Measurements from ENCODE around the gene FAM240B.

Gene FAM240B

GRCh38 chr9:38706493-38706892, 13.4 kb downstream of the FAM240B start:
- H4K20me1 ChIP-seq (ENCODE audit: insufficient read depth, low read length, poor library complexity, severe bottlenecking): no peaks in the 10 kb centered on the region
- no peaks in the 10 kb centered on the region for H3K79me2 ChIP-seq (ENCODE audit: insufficient read depth, low read length)
- no peak overlapping the region for H2AFZ ChIP-seq (ENCODE audit: low read length)
- no peaks in the 10 kb centered on the region; the same call in 1 of the 2 replicates for H3K9me3 ChIP-seq (ENCODE audit: insufficient read depth, low read depth, low read length)
- no peaks in the 10 kb centered on the region for H3K4me1 ChIP-seq (ENCODE audit: insufficient read depth, low read length, poor library complexity, severe bottlenecking)
- no peak overlapping the region for H3K9ac ChIP-seq (ENCODE audit: low read depth, low read length, poor library complexity, severe bottlenecking)
- no peak overlapping the region for H3K4me2 ChIP-seq (ENCODE audit: low read depth, low read length, poor library complexity, severe bottlenecking)
- no peaks in the 10 kb centered on the region for H3K36me3 ChIP-seq (ENCODE audit: insufficient read depth, low read length)
- TF ChIP-seq, protein P1, sequence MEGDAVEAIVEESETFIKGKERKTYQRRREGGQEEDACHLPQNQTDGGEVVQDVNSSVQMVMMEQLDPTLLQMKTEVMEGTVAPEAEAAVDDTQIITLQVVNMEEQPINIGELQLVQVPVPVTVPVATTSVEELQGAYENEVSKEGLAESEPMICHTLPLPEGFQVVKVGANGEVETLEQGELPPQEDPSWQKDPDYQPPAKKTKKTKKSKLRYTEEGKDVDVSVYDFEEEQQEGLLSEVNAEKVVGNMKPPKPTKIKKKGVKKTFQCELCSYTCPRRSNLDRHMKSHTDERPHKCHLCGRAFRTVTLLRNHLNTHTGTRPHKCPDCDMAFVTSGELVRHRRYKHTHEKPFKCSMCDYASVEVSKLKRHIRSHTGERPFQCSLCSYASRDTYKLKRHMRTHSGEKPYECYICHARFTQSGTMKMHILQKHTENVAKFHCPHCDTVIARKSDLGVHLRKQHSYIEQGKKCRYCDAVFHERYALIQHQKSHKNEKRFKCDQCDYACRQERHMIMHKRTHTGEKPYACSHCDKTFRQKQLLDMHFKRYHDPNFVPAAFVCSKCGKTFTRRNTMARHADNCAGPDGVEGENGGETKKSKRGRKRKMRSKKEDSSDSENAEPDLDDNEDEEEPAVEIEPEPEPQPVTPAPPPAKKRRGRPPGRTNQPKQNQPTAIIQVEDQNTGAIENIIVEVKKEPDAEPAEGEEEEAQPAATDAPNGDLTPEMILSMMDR (conservative IDR thresholded peaks at IDR 0.05; ENCODE audit: low read length): no peak
- TF ChIP-seq EZH2phosphoT487 (IDR thresholded peaks at IDR 0.05; ENCODE audit: borderline replicate concordance): no peak
- H3K9me2 ChIP-seq (replicated peaks; ENCODE audit: low read depth, low read length): no peaks in the 10 kb centered on the region
- no peaks in the 10 kb centered on the region for H3K27me3 ChIP-seq (ENCODE audit: insufficient read depth, low read length, poor library complexity, severe bottlenecking)
- no peaks in the 10 kb centered on the region for H3F3A ChIP-seq (ENCODE audit: low read depth)
- H3K4me3 ChIP-seq (ENCODE audit: low read length, poor library complexity, severe bottlenecking): no peak overlapping the region

DNA sequence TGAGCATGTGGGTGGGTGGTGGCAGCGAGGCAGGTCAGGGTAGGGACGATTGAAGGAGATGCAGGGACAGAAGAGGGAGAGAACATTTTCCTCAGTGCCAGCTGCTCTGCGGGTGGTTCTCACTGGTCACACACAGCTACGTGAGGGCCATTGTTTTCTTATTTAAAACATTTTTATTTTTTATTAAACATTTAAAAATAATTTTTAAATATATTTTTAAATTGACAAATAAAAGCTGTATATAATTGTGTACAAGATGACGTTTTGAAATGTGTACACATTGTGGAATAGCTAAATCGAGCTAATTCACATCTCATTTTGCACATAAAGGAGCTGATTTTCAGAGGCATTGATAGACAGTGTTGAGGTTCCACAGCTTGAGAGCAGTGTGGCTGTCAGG, 14.0 kb downstream of the FAM240B start:
- H3K9me2 ChIP-seq (replicated peaks; ENCODE audit: low read depth, low read length): no peaks in the 10 kb centered on the region
- no peaks in the 10 kb centered on the region for H4K20me1 ChIP-seq (ENCODE audit: insufficient read depth, low read length, poor library complexity, severe bottlenecking)
- no peak overlapping the region for H3K4me3 ChIP-seq (ENCODE audit: low read length, poor library complexity, severe bottlenecking)
- H3K9me3 ChIP-seq (ENCODE audit: insufficient read depth, low read depth, low read length): no peaks in the 10 kb centered on the region; the same call in 1 of the 2 replicates
- TF ChIP-seq EZH2phosphoT487 (IDR thresholded peaks at IDR 0.05; ENCODE audit: borderline replicate concordance): no peak
- no peak overlapping the region for H2AFZ ChIP-seq (ENCODE audit: low read length)
- H3K4me2 ChIP-seq (ENCODE audit: low read depth, low read length, poor library complexity, severe bottlenecking): no peak overlapping the region
- no peaks in the 10 kb centered on the region for H3K27me3 ChIP-seq (ENCODE audit: insufficient read depth, low read length, poor library complexity, severe bottlenecking)
- no peak overlapping the region for H3K9ac ChIP-seq (ENCODE audit: low read depth, low read length, poor library complexity, severe bottlenecking)
- H3K4me1 ChIP-seq (ENCODE audit: insufficient read depth, low read length, poor library complexity, severe bottlenecking): no peaks in the 10 kb centered on the region
- no peaks in the 10 kb centered on the region for H3K79me2 ChIP-seq (ENCODE audit: insufficient read depth, low read length)
- no peaks in the 10 kb centered on the region for H3K36me3 ChIP-seq (ENCODE audit: insufficient read depth, low read length)
- H3F3A ChIP-seq (ENCODE audit: low read depth): no peaks in the 10 kb centered on the region

GRCh38 chr9:38700695-38701094, 19.2 kb downstream of the FAM240B start:
- Histone ChIP-seq H3K4me2 (ENCODE audit: low read depth, low read length, poor library complexity, severe bottlenecking) (no peak overlapping the region), H3K9ac (ENCODE audit: low read depth, low read length, poor library complexity, severe bottlenecking) (no peak overlapping the region), H3K9me3 (ENCODE audit: insufficient read depth, low read depth, low read length) (no peaks in the 10 kb centered on the region), H3K4me1 (ENCODE audit: insufficient read depth, low read length, poor library complexity, severe bottlenecking) (no peaks in the 10 kb centered on the region), H3K36me3 (ENCODE audit: insufficient read depth, low read length) (no peaks in the 10 kb centered on the region), H3K9me2 (replicated peaks; ENCODE audit: low read depth, low read length) (no peaks in the 10 kb centered on the region), H4K20me1 (ENCODE audit: insufficient read depth, low read length, poor library complexity, severe bottlenecking) (no peaks in the 10 kb centered on the region), H2AFZ (ENCODE audit: low read length) (no peak overlapping the region), H3K27me3 (ENCODE audit: insufficient read depth, low read length, poor library complexity, severe bottlenecking) (no peaks in the 10 kb centered on the region), H3K79me2 (ENCODE audit: insufficient read depth, low read length) (no peaks in the 10 kb centered on the region), H3K4me3 (ENCODE audit: low read length, poor library complexity, severe bottlenecking) (no peak overlapping the region), H3F3A (ENCODE audit: low read depth) (no peaks in the 10 kb centered on the region)
- TF ChIP-seq, protein P1 (conservative IDR thresholded peaks at IDR 0.05; ENCODE audit: low read length): no peak
- no peak for TF ChIP-seq EZH2phosphoT487 (IDR thresholded peaks at IDR 0.05; ENCODE audit: borderline replicate concordance)

- Histone ChIP-seq H3K9ac (ENCODE audit: low read depth, low read length, poor library complexity, severe bottlenecking) (no peak overlapping the region), H3K79me2 (ENCODE audit: insufficient read depth, low read length) (no peaks in the 10 kb centered on the region), H3K9me3 (ENCODE audit: insufficient read depth, low read depth, low read length) (peaks cover 3% of the 10 kb centered on the region; the same call in 1 of the 2 replicates), H3K9me2 (replicated peaks; ENCODE audit: low read depth, low read length) (no peaks in the 10 kb centered on the region), H3K27me3 (ENCODE audit: insufficient read depth, low read length, poor library complexity, severe bottlenecking) (no peaks in the 10 kb centered on the region), H3F3A (ENCODE audit: low read depth) (no peaks in the 10 kb centered on the region), H2AFZ (ENCODE audit: low read length) (no peak overlapping the region), H3K4me3 (ENCODE audit: low read length, poor library complexity, severe bottlenecking) (no peak overlapping the region), H4K20me1 (ENCODE audit: insufficient read depth, low read length, poor library complexity, severe bottlenecking) (no peaks in the 10 kb centered on the region), H3K4me1 (ENCODE audit: insufficient read depth, low read length, poor library complexity, severe bottlenecking) (no peaks in the 10 kb centered on the region), H3K36me3 (ENCODE audit: insufficient read depth, low read length) (no peaks in the 10 kb centered on the region), H3K4me2 (ENCODE audit: low read depth, low read length, poor library complexity, severe bottlenecking) (no peak overlapping the region)
- TF ChIP-seq EZH2phosphoT487 (IDR thresholded peaks at IDR 0.05; ENCODE audit: borderline replicate concordance): no peak
- TF ChIP-seq, protein P1 (conservative IDR thresholded peaks at IDR 0.05; ENCODE audit: low read length): no peak
Observed at GRCh38 chr9:38699337-38699736, 20.6 kb downstream of the FAM240B start.

Data from Loucy (cell line).